Skin epidermis (tissue), 12 donors: ENCODE measurements around the gene TMEM108.

Source experiments
- H3K27ac ChIP-seq, 21 experiments: fragments of 200-600 bp; sonication (generic) in 11 of 21; one replicate each; pipeline ENCODE4 v1.5.0; 2020; ENCODE audit warnings: mild to moderate bottlenecking in 3 of 21, inconsistent platforms in 2 of 21, moderate library complexity in 2 of 21
- H3K4me3 ChIP-seq, 7 experiments: fragments of 200-600 bp; sonication (generic) in 2 of 7; one replicate each; pipeline ENCODE4 v1.5.0; 2020; ENCODE audit warnings: inconsistent platforms in 2 of 7, mild to moderate bottlenecking in 2 of 7, moderate library complexity in 1 of 7

TMEM108 gene

DNA sequence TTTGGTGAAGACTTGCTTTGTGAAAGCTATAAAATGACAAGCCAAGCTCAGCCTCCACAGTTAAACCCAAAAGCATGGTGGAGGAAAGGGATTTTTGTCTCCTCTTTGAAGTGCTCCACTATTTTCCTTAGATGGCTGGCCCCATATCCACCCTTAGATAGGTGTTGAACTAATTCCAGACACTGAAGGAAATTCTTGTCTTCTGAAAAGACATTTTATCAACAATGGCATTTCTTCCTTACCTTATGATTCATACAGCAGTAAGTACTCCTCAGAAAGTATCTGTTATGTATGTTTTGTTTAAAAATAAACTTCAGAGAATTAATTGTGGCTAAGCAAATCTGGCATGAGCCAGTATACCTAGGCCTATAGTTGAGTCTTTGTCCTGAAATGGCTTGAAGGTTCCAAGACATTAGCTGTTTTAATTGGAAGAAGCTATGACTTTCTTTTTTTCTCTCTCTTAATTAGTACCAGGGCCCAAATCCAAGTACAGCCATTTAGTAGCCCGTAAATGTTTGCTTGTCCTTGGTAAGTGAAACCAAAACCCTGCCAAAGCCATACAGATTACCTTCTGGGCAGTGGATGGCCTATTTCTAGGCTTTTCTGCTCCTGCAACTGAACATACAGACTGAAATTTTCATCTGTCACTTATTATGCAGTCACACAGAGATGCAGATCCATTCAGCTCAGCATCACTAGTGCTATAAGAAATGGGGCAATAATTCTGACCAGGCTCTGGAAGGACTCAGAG is 356.5 kb downstream of the TMEM108 start:
- no peak overlapping the region for H3K27ac ChIP-seq
- H3K4me3 ChIP-seq: no peak overlapping the region

DNA sequence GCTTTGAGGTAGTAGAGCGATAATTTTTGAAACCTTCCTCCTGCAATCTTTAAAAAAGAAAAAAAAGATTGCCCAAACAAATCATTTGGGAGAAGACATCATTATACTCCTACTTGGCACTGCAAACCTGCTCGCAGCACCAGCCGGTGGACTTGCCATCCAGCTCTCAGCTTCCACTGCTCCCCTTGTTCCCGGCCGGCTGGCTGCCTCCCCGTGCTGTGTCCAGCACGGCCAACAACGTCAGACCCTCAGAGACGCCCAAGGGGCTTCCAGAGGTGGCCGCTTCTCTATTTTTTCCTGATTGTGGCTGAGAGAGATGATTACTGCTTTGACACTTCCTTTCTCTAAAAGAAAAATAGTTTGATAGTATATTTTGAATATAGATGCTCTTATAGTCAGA is 358.7 kb downstream of the TMEM108 start:
- no peak overlapping the region for H3K27ac ChIP-seq
- no peak overlapping the region for H3K4me3 ChIP-seq

DNA sequence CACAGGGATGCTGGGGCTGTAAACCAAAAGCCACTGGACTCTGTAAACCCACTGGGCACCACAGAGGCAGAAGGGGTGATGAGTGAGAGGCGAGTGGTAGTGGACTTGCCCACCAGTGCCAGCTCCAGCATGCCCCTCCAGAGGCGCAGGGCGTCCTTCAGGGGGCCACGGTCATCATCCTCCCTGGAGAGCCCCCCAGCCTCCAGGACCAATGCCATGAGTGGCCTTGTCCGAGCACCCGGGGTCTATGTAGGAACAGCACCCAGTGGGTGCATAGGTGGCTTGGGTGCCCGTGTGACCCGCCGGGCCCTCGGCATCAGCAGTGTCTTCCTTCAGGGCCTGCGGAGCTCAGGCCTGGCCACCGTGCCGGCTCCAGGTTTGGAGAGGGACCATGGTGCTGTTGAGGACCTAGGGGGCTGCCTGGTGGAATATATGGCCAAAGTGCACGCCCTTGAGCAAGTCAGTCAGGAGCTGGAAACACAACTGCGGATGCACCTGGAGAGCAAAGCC is 361.9 kb downstream of the TMEM108 start, which contains the start of gene BFSP2:
BFSP2 (plus strand) TSS at position 51 of the 510 bp plus-strand sequence; CDS start at position 79, 28 bp downstream.
- no peak within 1 kb of the TSS for H3K27ac ChIP-seq
- H3K4me3 ChIP-seq: no peak within 1 kb of the TSS

DNA sequence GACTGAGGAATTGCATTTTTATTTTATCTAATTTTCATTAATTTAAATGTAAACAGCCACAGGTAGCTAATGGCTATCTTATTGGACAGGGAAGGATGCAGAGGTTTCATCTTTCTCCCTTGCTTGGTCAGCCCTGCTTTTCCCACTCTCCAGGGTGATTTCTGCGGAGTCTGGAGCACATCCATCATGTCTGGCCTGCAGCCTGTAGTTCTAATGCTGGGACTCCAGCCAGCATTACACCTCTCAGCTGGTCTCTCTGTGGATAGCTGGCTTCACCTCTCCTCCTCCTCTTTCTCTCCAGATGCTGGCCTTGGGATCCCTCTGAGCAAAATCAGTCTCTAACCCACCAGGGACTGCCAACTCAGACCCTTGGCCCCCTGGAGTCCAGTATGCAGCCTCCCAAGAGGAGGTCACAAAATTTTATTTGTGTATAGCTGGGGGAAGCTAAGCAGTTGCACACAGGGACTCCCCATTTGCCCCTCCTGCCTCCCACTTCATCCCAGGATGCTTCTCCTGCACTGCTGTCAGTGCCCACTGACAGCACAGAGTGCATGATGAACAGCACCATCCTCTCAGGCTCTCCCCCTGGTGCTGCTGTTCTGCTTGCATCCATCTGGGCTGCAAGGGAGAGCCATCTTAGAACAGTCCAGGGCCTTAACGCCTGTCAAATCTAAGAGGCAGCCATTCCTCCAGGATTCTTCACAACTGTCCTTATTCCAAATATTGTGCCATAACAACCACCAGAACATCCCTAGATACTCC is 363.4 kb downstream of the TMEM108 start:
- Histone ChIP-seq H3K27ac (no peak overlapping the region), H3K4me3 (no peak overlapping the region)

DNA sequence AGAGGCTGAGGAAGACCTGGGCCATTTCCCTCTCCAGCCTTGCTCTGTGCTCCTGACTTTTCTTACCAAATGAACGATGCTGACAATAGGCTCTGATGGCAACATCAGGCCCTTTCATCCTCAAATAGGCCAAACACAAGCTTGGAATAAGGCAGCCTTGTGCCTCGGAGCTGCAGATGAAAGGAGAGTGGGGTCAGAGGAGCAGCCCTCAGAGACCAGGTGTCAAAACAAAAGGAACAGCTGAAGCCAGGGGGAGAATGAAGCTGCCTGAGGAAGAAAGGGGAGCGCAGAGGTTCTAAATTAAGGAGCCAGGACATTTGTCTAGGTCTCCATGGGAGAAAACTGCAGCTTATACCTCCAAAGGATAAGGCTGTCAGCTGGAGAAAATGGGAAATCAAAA is 366.7 kb downstream of the TMEM108 start:
- Histone ChIP-seq H3K27ac (no peak overlapping the region), H3K4me3 (no peak overlapping the region)

DNA sequence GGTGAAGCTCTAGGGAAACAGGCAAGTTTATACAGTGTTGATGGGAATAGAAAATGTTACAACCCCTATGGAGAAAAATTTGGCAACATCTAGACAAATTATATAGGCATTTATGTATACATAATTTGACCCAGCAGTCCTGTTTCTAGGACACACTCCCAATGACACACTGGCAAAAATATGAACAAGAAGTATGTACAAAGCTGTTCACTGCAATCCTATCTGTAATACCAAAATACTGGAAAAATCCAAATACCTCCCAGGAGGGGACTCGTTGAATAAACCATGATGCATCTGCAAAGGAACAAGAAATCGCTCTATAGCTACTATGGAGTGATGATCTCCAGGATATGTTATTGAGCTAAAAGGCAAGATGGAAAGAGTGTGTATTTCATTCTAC is 370.2 kb downstream of the TMEM108 start:
- Histone ChIP-seq H3K27ac (no peak overlapping the region), H3K4me3 (no peak overlapping the region)

DNA sequence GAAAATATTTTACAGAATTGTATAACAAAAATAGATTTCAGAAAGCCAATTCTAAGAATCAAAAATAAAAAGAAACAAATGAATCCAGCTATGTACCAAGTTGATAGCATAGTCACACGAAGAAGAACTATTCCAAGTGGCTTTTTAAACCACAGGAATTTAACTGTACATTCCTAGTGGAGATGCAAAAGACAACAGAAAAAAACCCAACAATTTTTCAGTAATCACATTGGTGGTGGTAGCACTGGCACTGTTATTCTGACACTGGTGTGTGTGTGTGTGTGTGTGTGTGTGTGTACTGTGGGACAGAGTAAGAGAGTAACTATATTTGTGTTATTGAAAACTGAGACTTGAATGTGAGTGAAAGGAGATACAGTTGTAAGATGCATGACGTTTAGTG is 370.8 kb downstream of the TMEM108 start:
- Histone ChIP-seq H3K27ac (no peak overlapping the region), H3K4me3 (no peak overlapping the region)

DNA sequence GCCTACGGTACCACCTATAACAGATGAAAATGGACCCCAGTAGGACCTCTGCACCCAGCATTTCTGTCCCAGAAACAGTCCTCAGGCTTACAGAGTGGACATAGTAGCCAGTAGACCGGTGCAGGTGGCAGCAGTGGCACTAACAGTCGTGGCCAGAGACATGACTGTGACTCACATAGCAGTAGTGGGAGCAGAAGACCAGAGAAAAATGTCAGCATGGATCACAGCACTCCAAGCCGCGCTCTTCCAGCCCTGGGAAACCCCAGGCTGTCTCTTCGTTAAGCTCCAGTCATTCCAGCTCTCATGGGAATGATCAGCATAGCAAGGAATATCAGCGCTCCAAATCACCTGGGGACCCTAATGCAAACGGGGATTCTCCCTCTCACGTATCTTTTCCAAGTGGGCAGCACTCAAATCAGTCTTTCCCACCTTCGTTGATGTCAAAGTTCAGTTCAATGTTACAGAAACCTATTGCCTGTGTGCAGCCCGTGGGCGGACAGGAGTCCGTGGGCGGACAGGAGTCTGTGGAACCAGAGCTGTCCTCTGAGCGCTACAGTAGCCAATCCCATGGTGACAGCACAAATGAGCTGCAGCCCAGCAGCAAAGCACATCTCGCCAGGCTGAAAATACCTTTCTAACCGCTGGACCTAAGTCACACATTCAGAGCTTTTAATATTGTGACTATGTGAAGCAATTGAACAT is 372.2 kb downstream of the TMEM108 start:
- Histone ChIP-seq H3K4me3 (no peak overlapping the region), H3K27ac (no peak overlapping the region)

DNA sequence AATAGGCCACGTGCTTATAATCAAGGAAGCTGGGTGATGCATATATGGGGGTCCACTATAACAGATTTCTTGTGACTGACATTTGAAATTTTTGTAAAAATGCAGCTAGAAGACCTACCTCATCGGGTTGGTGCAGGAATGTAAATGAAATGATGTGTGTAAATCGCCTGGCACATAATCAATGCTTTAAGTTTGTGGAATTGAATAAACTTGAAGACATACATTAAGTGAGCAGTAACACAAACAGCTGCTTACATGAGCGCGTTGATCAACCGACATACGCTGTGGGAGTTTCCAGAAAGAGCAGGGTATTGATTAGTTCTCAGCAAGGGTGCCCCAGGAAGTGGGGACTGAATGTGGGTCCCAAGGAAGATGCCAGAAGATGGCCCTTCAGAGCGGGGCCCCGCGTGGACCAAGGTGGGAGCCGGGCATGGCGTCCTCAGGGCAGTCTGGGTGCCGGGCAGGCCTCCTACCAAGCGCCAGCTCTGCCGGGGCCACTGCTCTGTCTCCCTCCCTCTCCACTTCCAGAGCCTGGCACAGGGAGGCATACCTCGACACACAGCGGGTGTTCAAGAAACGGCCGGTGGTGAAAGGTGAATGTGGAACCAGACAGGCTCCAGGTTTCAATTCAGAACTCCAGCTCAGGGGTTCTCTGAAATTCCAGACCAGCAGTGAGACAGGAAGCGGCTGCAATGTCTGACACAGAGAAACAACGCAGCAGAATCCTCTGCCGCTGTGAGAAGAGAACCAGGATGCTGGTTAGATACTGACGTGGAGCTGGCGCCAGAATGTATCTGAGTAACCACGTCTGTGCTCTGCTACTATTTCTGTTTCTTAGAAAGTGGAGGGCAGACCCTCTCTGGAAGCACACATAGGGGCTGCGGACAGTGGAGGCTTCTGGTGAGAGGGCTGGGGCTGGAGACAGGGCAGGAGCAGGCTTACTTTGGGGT is 374.3 kb downstream of the TMEM108 start:
- H3K4me3 ChIP-seq: no peak overlapping the region

DNA sequence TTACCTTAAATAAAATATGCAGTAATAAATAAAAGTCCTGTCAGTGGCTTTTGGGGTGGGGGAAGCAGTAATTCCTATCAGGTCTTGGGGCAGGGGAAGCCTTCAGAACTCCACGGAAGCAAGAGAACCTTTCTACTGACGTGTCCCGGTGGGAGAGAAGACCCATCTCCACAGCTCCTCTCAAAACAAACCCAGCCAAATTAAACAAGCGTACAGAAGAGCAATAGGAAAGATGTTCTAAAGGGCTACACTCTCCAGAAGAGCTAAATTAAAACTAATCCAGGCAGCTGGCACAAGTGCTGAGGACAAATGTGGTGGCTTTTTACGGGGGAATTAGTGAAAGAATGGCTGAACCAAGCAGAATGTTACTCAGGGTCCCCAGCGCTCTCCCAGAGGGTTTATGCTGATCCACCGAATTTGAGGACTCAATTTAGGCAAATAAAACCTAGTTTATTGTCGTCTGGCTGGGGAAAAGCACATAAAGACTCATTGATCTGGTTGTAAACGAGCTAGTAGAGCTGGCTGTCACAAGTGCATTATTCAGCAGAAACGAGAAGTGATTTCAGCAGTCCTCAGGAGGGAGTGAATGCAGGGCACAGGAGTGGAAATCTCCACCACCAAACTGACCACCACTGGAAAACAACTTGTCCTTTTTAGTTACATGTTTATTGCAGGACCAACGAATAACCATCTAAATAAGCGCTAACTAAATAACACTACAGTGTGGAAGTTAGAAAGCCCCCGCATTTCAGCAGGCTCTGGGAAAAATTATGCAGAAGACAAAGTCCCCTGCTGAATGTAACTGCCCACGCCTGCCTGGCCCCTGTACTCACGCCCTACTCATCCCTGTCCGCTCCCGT is 375.2 kb downstream of the TMEM108 start:
- no peak overlapping the region for H3K4me3 ChIP-seq
- H3K27ac ChIP-seq: no peak overlapping the region

More for the DNA sequence above, 374.3 kb downstream of the TMEM108 start:
- H3K27ac ChIP-seq: no peak overlapping the region

DNA sequence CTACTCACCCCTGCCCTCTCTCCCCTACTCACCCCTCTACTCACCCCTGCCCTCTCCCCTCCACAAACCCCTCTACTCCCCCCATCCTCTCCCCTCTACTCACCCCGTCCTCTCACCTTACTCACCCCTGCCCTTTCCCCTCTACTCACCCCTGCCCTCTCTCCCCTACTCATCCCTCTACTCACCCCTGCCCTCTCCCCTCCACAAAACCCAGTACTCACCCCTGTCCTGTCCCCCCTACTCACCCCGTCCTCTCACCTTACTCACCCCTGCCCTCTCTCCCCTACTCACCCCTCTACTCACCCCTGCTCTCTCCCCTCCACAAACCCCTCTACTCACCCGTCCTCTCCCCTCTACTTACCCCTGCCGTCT is 375.8 kb downstream of the TMEM108 start:
- Histone ChIP-seq H3K4me3 (no peak overlapping the region), H3K27ac (no peak overlapping the region)

DNA sequence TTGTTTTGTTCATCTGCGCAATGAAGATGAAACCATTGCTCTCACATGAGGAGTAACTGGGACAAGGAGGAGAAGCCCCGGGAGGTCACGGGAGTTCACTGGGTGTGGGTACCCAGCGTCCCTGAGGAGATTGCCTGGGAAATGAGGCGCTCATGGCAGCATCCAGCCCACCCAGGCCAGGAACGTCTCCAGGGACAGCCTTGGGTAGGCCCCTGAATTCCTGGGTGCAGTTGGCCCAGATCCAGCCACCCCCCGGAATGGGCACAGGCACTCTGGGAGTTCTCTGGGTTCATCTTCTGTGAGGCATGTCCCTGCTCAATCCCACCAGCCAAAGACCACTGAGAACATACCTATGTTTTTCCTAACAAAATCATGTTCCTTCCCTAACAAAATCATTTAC is 380.2 kb downstream of the TMEM108 start:
- Histone ChIP-seq H3K4me3 (no peak overlapping the region), H3K27ac (no peak overlapping the region)

DNA sequence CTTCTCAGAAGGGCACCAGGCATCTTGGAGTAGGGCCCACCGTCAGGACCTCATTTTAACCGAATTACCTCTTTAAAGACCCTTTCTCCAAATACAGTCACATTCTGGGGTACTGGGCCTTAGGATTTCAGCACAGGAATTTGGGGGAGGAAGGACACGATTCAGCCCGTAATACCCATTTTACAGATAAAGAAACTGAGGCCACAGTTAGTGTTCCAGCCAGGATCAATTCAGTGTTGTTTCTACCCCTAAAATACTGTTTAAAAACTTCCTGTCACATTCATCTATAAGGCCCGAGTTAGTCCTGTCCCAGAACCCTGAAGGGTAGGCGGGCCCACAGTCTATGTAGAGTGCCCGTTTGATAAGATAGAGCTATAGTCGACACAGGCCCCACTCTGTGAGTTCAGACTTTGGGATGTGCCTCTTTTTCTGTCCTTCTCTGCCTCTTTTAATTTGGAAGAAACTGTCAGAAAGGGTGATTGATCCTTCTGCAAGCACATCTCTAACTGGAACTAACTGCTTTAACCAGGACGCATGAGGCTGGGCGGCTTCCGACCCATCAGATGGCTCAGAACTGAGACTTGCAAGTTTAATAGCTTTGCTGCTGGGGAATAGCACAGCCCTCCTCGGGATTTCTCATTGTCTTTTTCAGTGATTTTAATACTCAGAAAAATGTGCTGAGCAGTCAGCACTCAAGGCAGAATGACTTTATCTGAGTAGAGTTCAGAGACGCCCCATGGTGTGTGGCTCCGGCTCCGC is 381.1 kb downstream of the TMEM108 start:
- Histone ChIP-seq H3K4me3 (no peak overlapping the region), H3K27ac (no peak overlapping the region)

DNA sequence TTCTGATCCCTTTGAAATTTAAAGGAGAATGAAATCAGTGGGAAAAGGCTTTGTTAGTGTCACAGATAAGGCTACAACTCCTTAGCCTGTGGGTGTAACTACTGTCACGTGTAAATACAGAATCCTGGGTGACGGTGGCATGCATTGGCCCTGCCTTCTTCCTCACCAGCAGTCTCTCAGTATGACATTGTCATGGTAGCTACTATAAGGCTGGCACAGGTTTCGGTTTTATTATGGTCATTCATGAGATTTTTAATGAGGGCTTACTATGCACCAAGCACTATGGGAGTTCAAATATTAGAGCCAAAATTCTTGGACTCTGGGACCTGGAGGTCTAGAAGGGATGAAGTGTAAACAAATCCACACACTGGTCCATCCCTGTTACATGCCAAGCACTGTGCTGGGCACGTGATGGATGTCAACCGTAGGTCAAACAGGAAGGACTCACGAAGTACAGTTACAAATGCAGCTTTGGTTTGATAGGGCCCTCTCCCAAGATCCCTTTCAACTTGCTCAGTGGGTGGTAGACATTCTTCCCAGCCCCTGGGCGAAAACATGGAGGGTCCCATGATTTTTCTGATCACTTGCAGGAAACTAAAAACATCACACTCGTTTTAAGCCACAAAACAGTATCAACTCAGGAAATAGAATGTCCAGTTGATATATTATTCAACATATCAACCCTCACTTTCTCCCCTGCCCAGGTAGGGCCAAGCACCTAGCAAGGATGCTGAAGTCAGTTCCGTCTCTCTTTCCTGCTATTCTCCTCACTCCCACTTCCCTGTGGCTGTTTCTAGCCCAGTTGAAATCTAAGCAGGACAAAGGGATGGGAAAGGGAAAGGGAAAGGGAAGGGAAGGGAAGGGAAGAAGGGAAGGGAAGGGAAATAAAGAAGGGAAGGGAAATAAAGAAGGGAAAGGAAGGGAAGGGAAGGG is 387.0 kb downstream of the TMEM108 start:
- H3K27ac ChIP-seq: no peak overlapping the region

DNA sequence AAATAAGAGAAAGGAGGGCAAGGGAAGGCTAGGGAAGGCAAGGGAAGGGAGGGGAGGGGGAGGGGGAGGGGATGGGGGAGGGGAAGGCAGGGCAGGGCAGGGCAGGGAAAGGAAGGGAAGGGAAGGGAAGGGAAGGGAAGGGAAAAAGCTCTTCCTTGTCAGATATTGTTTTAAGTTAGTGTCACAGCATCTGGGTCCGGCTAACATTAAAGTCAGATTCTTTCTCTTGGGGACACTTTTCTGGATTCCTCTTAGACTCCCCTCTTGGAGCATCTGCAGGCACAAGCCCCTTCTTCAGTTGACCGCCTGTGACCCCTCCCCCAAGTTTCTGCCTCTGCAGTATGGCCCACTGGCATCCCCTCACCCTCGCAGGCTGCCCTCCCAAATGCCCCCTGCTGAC is 387.7 kb downstream of the TMEM108 start:
- H3K27ac ChIP-seq: no peak overlapping the region
- H3K4me3 ChIP-seq: no peak overlapping the region

More for the DNA sequence above, 387.0 kb downstream of the TMEM108 start:
- H3K4me3 ChIP-seq: no peak overlapping the region

DNA sequence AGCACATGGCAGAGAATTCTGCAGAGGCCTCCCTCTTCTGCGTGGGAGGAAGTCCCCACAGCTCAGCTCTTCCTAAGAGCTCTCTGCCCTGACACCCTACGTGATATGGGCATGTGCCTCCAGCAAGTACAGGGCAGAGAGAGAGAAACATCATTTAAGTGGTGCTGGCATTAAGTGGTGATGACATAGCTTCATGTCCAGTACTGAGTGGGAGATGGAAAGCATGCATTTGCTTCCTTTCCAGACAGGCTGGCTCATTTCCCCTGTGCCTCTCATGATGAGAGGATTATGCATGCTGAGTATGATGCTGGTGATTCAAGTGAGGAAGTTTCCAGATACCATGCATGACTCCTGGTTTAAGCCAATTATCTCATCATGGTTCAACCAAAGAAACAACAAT is 388.5 kb downstream of the TMEM108 start:
- Histone ChIP-seq H3K27ac (no peak overlapping the region), H3K4me3 (no peak overlapping the region)

DNA sequence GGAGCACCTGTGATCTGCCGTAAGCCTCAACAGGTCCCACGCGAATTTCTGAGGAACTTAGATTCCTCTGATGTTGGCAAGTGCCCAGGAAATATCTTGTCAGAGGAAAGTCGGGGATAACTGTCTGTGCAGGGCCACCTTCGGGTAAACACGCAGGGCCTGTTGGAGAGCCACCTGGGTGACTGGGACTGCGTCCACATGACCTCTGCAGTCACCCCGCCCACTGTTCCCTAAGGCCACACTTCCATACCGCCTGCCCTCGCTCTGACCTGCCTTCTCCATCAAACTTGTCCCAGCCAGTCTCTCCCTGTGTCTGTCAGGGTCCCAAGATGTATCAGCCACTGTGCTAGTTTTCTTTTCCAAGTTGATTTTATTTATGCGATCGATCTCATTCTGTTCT is 390.4 kb downstream of the TMEM108 start:
- no peak overlapping the region for H3K4me3 ChIP-seq
- no peak overlapping the region for H3K27ac ChIP-seq
